H1 (cell line): Measurements from ENCODE around the gene F8. TPM values are rescaled to one million over a fixed set of nuclear protein-coding genes. Genes with fewer than 3 reads are reported as not detected.
A peak's percentile ranks its signal among the peaks of the same experiment; 100 is the strongest.
"Not testable (repeated sequence)": the region's sequence is repeated elsewhere in the genome, so short reads cannot be mapped to it uniquely, and the experiment has no call there.

Experiments used
- CTCF ChIA-PET: fragments of 300-600 bp; sonication (Branson Sonifier 250); formaldehyde crosslinking; loops from one replicate; lab custom pipeline; 2021; ENCODE audit not compliant: partially characterized antibody; lab: Charles Lee
- POLR2A ChIA-PET: fragments of 300-600 bp; sonication (Branson Sonifier 250); formaldehyde crosslinking; loops from one replicate; lab custom pipeline; 2021; ENCODE audit warnings: inconsistent platforms; ENCODE audit not compliant: partially characterized antibody; lab: Charles Lee
- DNase-seq, 2 experiments: peaks; one replicate each; pipeline versions ENCODE4 v3.0.0 to v3.0.0-alpha.2; 2010 to 2022; ENCODE audit warnings: low spot score in 2 of 2, low read depth in 1 of 2, mixed read lengths in 1 of 2
- FAIRE-seq: peaks from 2 replicates; lab custom pipeline; 2011; peaks lifted over from hg19 to GRCh38; lab: Jason Lieb, UNC
- H2AFZ ChIP-seq: 2 replicates; pipeline ENCODE4 v1.8.1; 2012; ENCODE audit warnings: low read length, inconsistent platforms
- H2AK5ac ChIP-seq: 2 replicates; pipeline ENCODE4 v1.6.1; 2013; ENCODE audit warnings: low read depth, low read length
- H2BK120ac ChIP-seq: replicated peaks from 2 replicates; pipeline ENCODE3; 2013; ENCODE audit warnings: low read depth, low read length, inconsistent platforms
- H2BK12ac ChIP-seq: 2 replicates; pipeline ENCODE4 v1.6.1; 2013; ENCODE audit warnings: low read depth, low read length
- H2BK15ac ChIP-seq: 2 replicates; pipeline ENCODE4 v1.6.1; 2013; ENCODE audit warnings: low read length
- H2BK20ac ChIP-seq: 2 replicates; pipeline ENCODE4 v1.6.1; 2013; ENCODE audit warnings: low read length
- H2BK5ac ChIP-seq: 2 replicates; pipeline ENCODE4 v1.6.1; 2013; ENCODE audit warnings: low read depth, low read length
- H3K14ac ChIP-seq: 2 replicates; pipeline ENCODE4 v1.6.1; 2013; ENCODE audit warnings: inconsistent platforms; ENCODE audit not compliant: insufficient read length
- H3K18ac ChIP-seq: 2 replicates; pipeline ENCODE4 v1.6.1; 2013; ENCODE audit warnings: low read length; ENCODE audit errors: extremely low read depth
- H3K23ac ChIP-seq: 2 replicates; pipeline ENCODE4 v1.6.1; 2013; ENCODE audit warnings: inconsistent platforms; ENCODE audit not compliant: insufficient read length
- H3K23me2 ChIP-seq: 2 replicates; pipeline ENCODE4 v1.6.1; 2013; ENCODE audit warnings: low read depth, low read length
- H3K27ac ChIP-seq: 2 replicates; pipeline ENCODE4 v1.6.1; 2011; ENCODE audit warnings: low read depth, low read length, inconsistent platforms
- H3K27me3 ChIP-seq, 4 experiments: replicated peaks in 1 of 4; 1 replicate in 1 of 4; 2 replicates in 3 of 4; pipeline versions ENCODE4 v1.6.1 to v1.8.1; 2011 to 2013; ENCODE audit warnings: low read length in 3 of 4, mild to moderate bottlenecking in 3 of 4, inconsistent platforms in 2 of 4, mixed read lengths in 2 of 4, moderate library complexity in 1 of 4; ENCODE audit not compliant: control insufficient read depth in 3 of 4, insufficient read depth in 3 of 4; ENCODE audit errors: extremely low read depth in 1 of 4
- H3K36me3 ChIP-seq, 4 experiments: 2 replicates each; pipeline versions ENCODE4 v1.6.1 to v1.8.1; 2011 to 2013; ENCODE audit warnings: mild to moderate bottlenecking in 4 of 4, low read length in 3 of 4, moderate library complexity in 2 of 4, control low read depth in 1 of 4, inconsistent platforms in 1 of 4; ENCODE audit not compliant: insufficient read depth in 4 of 4, control insufficient read depth in 2 of 4
- H3K4ac ChIP-seq: replicated peaks from 2 replicates; pipeline ENCODE3; 2013; ENCODE audit warnings: low read length, low read depth, mixed read lengths, inconsistent platforms; ENCODE audit not compliant: insufficient read length
- H3K4me1 ChIP-seq, 4 experiments: replicated peaks in 1 of 4; 1 replicate in 1 of 4; 2 replicates in 3 of 4; pipeline versions ENCODE4 v1.6.1 to v1.8.1; 2011 to 2013; ENCODE audit warnings: low read length in 3 of 4, inconsistent platforms in 2 of 4, mixed read lengths in 1 of 4; ENCODE audit not compliant: insufficient read depth in 4 of 4, control insufficient read depth in 3 of 4
- H3K4me2 ChIP-seq, 2 experiments: 2 replicates each; pipeline versions ENCODE4 v1.6.1 to v1.8.1; 2011 to 2013; ENCODE audit warnings: low read depth in 2 of 2, low read length in 2 of 2, control low read depth in 1 of 2, inconsistent platforms in 1 of 2, mild to moderate bottlenecking in 1 of 2; ENCODE audit not compliant: insufficient read depth in 1 of 2
- H3K4me3 ChIP-seq, 4 experiments: fragments of 200-600, 300-600 bp in 1 of 4; sonication (generic), shearing (Covaris generic), sonication (Bioruptor Twin) in 1 of 4; 2 replicates each; pipeline versions ENCODE4 v1.5.1 to v1.8.1; 2011 to 2016; ENCODE audit warnings: low read length in 4 of 4, low read depth in 3 of 4, control low read depth in 2 of 4, inconsistent platforms in 2 of 4, mild to moderate bottlenecking in 2 of 4, mixed read lengths in 1 of 4, moderate library complexity in 1 of 4; ENCODE audit not compliant: insufficient read depth in 2 of 4; ENCODE audit errors: extremely low read depth in 1 of 4
- H3K56ac ChIP-seq: replicated peaks from 2 replicates; pipeline ENCODE3; 2013; ENCODE audit warnings: low read depth, mild to moderate bottlenecking, mixed read lengths, low read length, inconsistent platforms; ENCODE audit not compliant: insufficient read length
- H3K79me1 ChIP-seq: 2 replicates; pipeline ENCODE4 v1.6.1; 2013; ENCODE audit warnings: low read depth, low read length, control low read depth
- H3K79me2 ChIP-seq, 2 experiments: 2 replicates each; pipeline versions ENCODE4 v1.6.1 to v1.8.1; 2012 to 2013; ENCODE audit warnings: low read length in 2 of 2, mild to moderate bottlenecking in 2 of 2, inconsistent platforms in 1 of 2; ENCODE audit not compliant: insufficient read depth in 2 of 2, control insufficient read depth in 1 of 2
- H3K9ac ChIP-seq, 4 experiments: replicated peaks in 1 of 4; 1 replicate in 1 of 4; 2 replicates in 3 of 4; pipeline versions ENCODE4 v1.6.1 to v1.8.1; 2011 to 2013; ENCODE audit warnings: low read depth in 3 of 4, low read length in 3 of 4, control low read depth in 2 of 4, mild to moderate bottlenecking in 2 of 4, moderate library complexity in 2 of 4, inconsistent platforms in 1 of 4; ENCODE audit errors: extremely low read depth in 1 of 4
- H3K9me3 ChIP-seq, 2 experiments: 2 replicates each; pipeline versions ENCODE4 v1.6.1 to v1.8.1; 2012 to 2013; ENCODE audit warnings: mild to moderate bottlenecking in 2 of 2, moderate library complexity in 2 of 2, control low read depth in 1 of 2, inconsistent platforms in 1 of 2, low read depth in 1 of 2, low read length in 1 of 2, mixed read lengths in 1 of 2; ENCODE audit not compliant: insufficient read depth in 2 of 2
- H4K20me1 ChIP-seq, 2 experiments: replicated peaks in 1 of 2; 2 replicates each; pipeline versions ENCODE3 to v1.8.1; 2011 to 2013; ENCODE audit warnings: inconsistent platforms in 2 of 2, low read length in 2 of 2, mild to moderate bottlenecking in 1 of 2; ENCODE audit not compliant: insufficient read depth in 2 of 2, control insufficient read depth in 1 of 2
- H4K5ac ChIP-seq: 2 replicates; pipeline ENCODE4 v1.6.1; 2013; ENCODE audit warnings: low read length, low read depth, mixed read lengths, inconsistent platforms; ENCODE audit not compliant: insufficient read length
- H4K8ac ChIP-seq: 2 replicates; pipeline ENCODE4 v1.8.0; 2013; ENCODE audit warnings: mild to moderate bottlenecking, moderate library complexity, low read length, inconsistent platforms; ENCODE audit not compliant: insufficient read depth; ENCODE audit errors: extremely low read depth
- H4K91ac ChIP-seq: replicated peaks from 2 replicates; pipeline ENCODE3; 2013; ENCODE audit warnings: low read length, mixed read lengths, inconsistent platforms; ENCODE audit not compliant: insufficient read length
- WGBS, 2 experiments: shearing (Covaris generic) in 1 of 2; methylation state at CpG; one replicate each; pipeline versions ENCODE4 v1.1.6 to v1.1.7; 2013 to 2015; ENCODE audit warnings: low lambda C conversion rate in 2 of 2, mixed read lengths in 2 of 2, inconsistent platforms in 1 of 2, low coverage in 1 of 2, missing lambda C conversion rate in 1 of 2; ENCODE audit not compliant: insufficient replicate concordance in 2 of 2, insufficient coverage in 1 of 2, insufficient read length in 1 of 2; ENCODE audit errors: extremely low coverage in 1 of 2, missing lambda C conversion rate in 1 of 2; 5-methylcytosine and 5-hydroxymethylcytosine counted together
- polyA plus RNA-seq, 7 experiments: library from polyadenylated mRNA; depleted of rRNA in 3 of 7; stranded (reverse) in 5 of 7; unstranded in 2 of 7; fragments of >200 nt in 5 of 7; fragments of 200-250 nt in 2 of 7; gene quantifications; 1 replicate in 5 of 7; 2 replicates in 1 of 7; 4 replicates in 1 of 7; pipeline versions ENCODE4 v1.2.1 to v1.2.3, GENCODE V29; 2011 to 2013; ENCODE audit warnings: missing spikeins in 2 of 7, mixed read lengths in 2 of 7
- total RNA-seq: library from RNA; stranded (reverse); fragmentation: NEBNext Ultra II Directional; extraction: Animal tissue kit (Norgen Biotek cat#: 25700); gene quantifications from 2 replicates; pipeline ENCODE4 v1.2.1, GENCODE V29; 2021

The F8 gene
- total and polyA plus RNA-seq, 2 of the 8 experiments (the other 6 are each of a cell fraction or from before 2014, with no cell fraction given) = 1.1 to 2.6 TPM

GRCh38 chrX:154955799-154956198 lies 66.7 kb downstream of the F8 start:
- DNase-seq, H2AK5ac ChIP-seq, H4K8ac ChIP-seq, H2AFZ ChIP-seq, H3K27ac ChIP-seq, H2BK15ac ChIP-seq, H2BK5ac ChIP-seq, H3K4me2 ChIP-seq, H3K56ac ChIP-seq, H2BK20ac ChIP-seq, H3K27me3 ChIP-seq, FAIRE-seq, H3K36me3 ChIP-seq, H3K23me2 ChIP-seq, H3K9me3 ChIP-seq, H4K20me1 ChIP-seq, H3K23ac ChIP-seq, H2BK120ac ChIP-seq, H3K4me1 ChIP-seq, H3K14ac ChIP-seq, H3K79me2 ChIP-seq, POLR2A ChIA-PET, H4K5ac ChIP-seq, CTCF ChIA-PET, H4K91ac ChIP-seq, H3K18ac ChIP-seq, H3K79me1 ChIP-seq, H3K9ac ChIP-seq, H3K4ac ChIP-seq, H3K4me3 ChIP-seq, H2BK12ac ChIP-seq: not testable (repeated sequence)
- 93% methylated on average over 3 of the region's 3 CpGs; no CpG with 5 or more reads in 1 of the 2 experiments for WGBS, 2 experiments

GRCh38 chrX:154939265-154939664 lies 83.3 kb downstream of the F8 start:
- H3K9ac ChIP-seq, H3K79me1 ChIP-seq, H3K23ac ChIP-seq, H3K23me2 ChIP-seq, H3K79me2 ChIP-seq, CTCF ChIA-PET, H2BK20ac ChIP-seq, H3K4me2 ChIP-seq, H3K27me3 ChIP-seq, H3K9me3 ChIP-seq, H4K20me1 ChIP-seq, H2BK15ac ChIP-seq, H4K91ac ChIP-seq, H3K18ac ChIP-seq, POLR2A ChIA-PET, H2BK120ac ChIP-seq, H3K27ac ChIP-seq, H2AK5ac ChIP-seq, H2BK5ac ChIP-seq, H3K36me3 ChIP-seq, H2AFZ ChIP-seq, H3K4ac ChIP-seq, H4K5ac ChIP-seq, H3K14ac ChIP-seq, H3K4me1 ChIP-seq, H3K4me3 ChIP-seq, H4K8ac ChIP-seq, DNase-seq, H2BK12ac ChIP-seq, H3K56ac ChIP-seq: not testable (repeated sequence)
- peak; percentile 98 for FAIRE-seq
- WGBS, 2 experiments = 78% methylated on average over 3 of the region's 10 CpGs; no CpG with 5 or more reads in 1 of the 2 experiments
